Astrocyte of the cerebellum (primary cell): Measurements from ENCODE around the gene ZNF335.

Experiments used
- DNase-seq: peaks from one replicate; pipeline ENCODE4 v3.0.0-alpha.2; 2011; ENCODE audit warnings: low read depth
- H3K4me3 ChIP-seq: 2 replicates; pipeline ENCODE4 v1.5.1; 2011; ENCODE audit warnings: mild to moderate bottlenecking, low read depth, low read length, moderate library complexity
- in situ Hi-C: cut with HindIII; loops from 2 replicates; pipeline ENCODE4 v1.10.0; 2017; ENCODE audit warnings: low sequenced_read_pairs
- TF ChIP-seq, protein P1 (sequence below): IDR thresholded peaks from 2 replicates; pipeline ENCODE4 v1.5.1; 2012; ENCODE audit warnings: low read length, low read depth, moderate library complexity, mild to moderate bottlenecking; ENCODE audit errors: missing control alignments

Gene ZNF335

DNA sequence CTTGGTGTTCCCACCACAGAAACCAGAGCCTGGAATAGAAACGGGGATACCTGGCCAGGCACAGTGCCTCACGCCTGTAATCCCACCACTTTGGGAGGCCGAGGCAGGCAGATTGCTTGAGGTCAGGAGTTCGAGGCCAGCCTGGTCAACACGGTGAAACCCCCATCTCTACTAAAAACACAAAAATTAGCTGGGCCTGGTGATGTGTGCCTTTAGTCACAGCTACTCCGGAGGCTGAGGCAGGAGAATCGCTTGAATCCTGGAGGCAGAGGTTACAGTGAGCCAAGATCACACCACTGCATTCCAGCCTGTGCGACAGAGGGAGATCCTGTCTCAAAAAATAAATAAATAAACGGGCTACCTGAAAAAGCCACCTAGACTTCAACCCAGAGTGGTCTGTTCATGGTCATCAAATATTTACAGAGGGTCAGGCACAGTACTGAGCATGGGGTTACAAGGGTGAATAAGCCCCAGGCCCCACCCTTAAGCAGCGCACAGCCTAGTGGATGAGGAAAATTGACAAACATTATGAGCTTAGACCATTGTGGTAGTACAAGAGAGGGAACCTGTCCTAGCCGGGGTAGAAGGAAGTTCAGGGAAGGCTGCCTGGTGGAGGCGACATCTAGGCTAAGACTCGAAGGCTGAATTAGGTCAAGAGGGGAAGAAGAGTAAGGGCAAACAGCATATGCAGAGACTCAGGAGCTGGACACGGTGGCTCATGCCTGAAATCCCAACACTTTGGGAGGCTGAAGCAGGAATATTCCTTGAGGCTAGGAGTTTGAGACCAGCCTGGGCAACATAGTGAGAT lies 44.7 kb downstream of the ZNF335 start:
- TF ChIP-seq, protein P1, sequence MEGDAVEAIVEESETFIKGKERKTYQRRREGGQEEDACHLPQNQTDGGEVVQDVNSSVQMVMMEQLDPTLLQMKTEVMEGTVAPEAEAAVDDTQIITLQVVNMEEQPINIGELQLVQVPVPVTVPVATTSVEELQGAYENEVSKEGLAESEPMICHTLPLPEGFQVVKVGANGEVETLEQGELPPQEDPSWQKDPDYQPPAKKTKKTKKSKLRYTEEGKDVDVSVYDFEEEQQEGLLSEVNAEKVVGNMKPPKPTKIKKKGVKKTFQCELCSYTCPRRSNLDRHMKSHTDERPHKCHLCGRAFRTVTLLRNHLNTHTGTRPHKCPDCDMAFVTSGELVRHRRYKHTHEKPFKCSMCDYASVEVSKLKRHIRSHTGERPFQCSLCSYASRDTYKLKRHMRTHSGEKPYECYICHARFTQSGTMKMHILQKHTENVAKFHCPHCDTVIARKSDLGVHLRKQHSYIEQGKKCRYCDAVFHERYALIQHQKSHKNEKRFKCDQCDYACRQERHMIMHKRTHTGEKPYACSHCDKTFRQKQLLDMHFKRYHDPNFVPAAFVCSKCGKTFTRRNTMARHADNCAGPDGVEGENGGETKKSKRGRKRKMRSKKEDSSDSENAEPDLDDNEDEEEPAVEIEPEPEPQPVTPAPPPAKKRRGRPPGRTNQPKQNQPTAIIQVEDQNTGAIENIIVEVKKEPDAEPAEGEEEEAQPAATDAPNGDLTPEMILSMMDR, result no peak
- no peak overlapping the region for H3K4me3 ChIP-seq
- in situ Hi-C loops, result no loop called here
- DNase-seq, result no peak

DNA sequence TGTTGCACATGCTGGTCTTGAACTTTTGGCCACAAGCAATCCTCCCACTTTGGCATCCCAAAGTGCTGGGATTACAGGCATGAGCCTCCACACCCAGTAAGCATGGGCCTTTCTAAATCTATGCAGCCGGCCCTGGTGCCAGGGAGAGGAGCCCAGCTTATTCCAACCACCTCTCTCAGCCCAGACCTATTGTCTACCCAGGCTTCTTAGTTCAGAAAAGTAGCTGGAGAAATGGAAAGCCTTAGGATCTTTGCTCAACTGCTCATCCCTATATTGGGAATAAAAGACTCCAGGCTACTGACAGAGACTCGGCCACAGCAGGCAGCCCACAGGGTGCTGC lies 45.3 kb downstream of the ZNF335 start:
- TF ChIP-seq, protein P1, result no peak
- no peak overlapping the region for H3K4me3 ChIP-seq
- in situ Hi-C loops, result no loop called here
- DNase-seq, result no peak

DNA sequence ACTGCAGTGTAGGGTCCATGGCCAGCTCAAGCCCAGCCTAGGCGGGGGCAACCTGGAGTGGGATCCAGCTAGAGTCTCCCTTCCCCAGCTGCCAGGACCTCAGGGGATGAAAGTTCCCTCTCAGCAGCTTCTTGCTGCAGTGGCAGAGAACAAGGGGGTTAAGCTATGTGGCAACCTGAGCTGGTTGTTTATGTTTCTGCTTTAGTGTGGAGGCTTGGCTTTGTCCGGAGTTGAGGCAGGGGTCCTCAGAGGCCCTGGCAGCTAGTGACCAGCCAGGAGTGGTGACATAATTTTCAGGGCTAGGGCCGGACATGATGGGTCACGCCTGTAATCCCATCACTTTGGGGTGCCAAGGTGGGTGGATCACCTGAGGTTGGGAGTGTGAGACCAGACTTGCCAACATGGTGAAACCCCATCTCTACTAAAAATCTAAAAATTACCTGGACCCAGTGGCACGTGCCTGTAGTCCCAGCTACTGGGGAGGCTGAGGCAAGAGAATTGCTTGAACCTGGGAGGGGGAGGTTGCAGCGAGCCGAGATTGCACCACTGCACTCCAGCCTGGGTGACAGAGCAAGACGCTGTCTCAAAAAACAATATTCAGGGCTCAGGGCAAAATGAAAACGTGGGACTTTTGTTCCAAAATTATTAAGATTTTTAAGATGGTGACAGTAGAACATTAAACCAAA lies 46.0 kb downstream of the ZNF335 start:
- no peak for DNase-seq
- TF ChIP-seq, protein P1, result no peak
- H3K4me3 ChIP-seq, result no peak overlapping the region
- in situ Hi-C loops, result no loop called here

DNA sequence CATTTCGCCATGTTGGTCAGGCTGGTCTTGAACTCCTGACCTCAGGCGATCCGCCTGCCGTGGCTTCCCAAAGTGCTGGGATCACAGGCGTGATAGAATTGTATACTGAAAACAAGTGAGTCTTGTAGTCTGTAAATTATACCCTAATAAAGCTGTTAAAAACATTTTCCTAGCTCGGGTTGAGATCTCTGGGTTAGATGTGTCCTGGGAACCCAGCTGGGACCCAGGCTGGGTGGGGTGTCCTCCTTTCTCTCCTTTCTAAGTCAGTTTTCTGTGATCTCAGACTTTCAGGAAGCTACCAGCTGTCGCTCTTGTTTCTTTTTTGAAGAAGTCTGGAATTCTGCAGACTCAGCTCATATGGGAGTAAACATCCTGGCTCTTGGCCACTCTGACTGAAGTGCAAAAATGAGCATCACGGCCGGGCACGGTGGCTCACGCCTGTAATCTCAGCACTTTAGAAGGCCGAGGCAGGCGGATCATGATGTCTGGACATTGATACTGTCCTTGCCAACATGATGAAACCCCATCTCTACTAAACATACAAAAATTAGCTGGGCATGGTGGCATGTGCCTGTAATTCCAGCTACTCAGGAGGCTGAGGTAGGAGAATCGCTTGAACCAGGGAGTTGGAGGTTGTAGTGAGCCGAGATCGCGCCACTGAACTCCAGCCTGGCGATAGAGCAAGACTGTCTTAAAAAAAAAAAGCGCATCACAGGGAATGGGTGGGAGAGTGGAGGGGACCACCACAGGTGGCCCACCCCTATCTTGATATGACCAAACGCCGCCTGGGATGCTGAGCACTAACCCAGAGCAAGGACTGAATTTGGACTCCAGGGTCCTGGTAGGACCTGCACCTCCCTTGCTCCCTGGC lies 47.4 kb downstream of the ZNF335 start:
- H3K4me3 ChIP-seq, result no peak overlapping the region
- DNase-seq, result no peak
- TF ChIP-seq, protein P1, result no peak
- in situ Hi-C loops, result no loop called here

DNA sequence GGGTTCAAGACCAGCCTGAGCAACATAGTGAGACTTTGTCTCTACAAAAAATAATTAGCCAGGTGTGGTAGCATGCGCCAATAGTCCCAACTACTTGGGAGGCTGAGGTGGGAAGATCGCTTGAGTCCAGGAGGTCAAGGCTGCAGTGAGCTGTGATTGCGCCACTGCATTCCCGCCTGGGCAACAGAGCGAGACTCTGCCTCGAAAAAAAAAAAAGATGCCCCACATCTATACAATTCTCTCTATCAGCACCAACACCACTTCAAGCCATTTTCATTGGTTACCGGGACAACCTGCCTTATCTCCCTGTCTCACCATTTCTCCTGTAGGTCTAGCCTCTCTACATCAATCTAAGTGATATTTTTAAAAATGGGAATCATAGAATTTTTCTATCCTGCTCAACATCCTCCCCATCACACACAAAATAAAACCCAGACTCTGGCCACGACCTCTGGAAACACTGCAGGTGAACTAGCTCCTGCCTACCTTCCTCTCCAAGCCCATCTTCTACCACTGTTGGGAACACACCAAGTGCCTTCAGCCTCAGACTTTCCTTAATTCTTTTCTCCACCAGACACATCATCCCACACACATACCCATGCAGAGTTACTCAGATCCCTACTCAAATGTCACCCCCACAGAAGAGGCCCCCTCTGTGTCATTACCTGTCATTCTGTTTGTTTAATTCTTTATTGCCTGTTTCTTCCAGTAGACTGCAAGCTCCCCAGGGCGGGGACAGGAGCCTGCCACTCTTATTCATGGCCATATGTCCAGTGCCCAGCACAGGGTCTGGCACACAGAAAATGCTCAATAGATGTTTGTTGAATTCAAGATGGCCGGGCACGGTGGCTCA lies 50.4 kb downstream of the ZNF335 start:
- in situ Hi-C loops, result no loop called here
- TF ChIP-seq, protein P1, result no peak
- DNase-seq, result no peak
- H3K4me3 ChIP-seq, result no peak overlapping the region
